GM21447 (cell line): ENCODE results near the gene OR6N2.

Source experiments
- ATAC-seq: cut with Tn5 transposase; IDR thresholded peaks from one replicate; pipeline ENCODE4 v1.9.1; 2021; ENCODE audit not compliant: unreplicated experiment

OR6N2 gene

GRCh38 chr1:158771950-158772866 lies 8.8 kb downstream of the OR6N2 start, which contains the start of gene OR6N1:
TSS of gene OR6N1 (minus strand) at chr1:158772195. CDS start at chr1:158766682, 5,513 bp downstream.
- no peak for ATAC-seq

- ATAC-seq, result no peak
Measured at GRCh38 chr1:158754420-158754819, 26.6 kb downstream of the OR6N2 start, which contains the start of gene OR6K6. TSS of gene OR6K6 (plus strand) at chr1:158754720. CDS start at chr1:158754888, 168 bp downstream.

- no peak for ATAC-seq
Measured at GRCh38 chr1:158752155-158752712, 28.8 kb downstream of the OR6N2 start.

GRCh38 chr1:158735848-158736247 lies 45.2 kb downstream of the OR6N2 start:
- no peak for ATAC-seq

GRCh38 chr1:158732524-158732923 lies 48.5 kb downstream of the OR6N2 start:
- no peak for ATAC-seq

GRCh38 chr1:158731707-158732106 lies 49.3 kb downstream of the OR6N2 start:
- ATAC-seq, result no peak

GRCh38 chr1:158730453-158730852 lies 50.6 kb downstream of the OR6N2 start:
- no peak for ATAC-seq

- no peak for ATAC-seq
Measured at GRCh38 chr1:158728510-158729225, 52.3 kb downstream of the OR6N2 start.

GRCh38 chr1:158724442-158724841 lies 56.6 kb downstream of the OR6N2 start:
- no peak for ATAC-seq
